Keratinocyte (primary cell): ENCODE results near the gene POPDC2. TPM values are rescaled to one million over a fixed set of nuclear protein-coding genes. Genes with fewer than 3 reads are reported as not detected.

Experiments used
- DNase-seq: peaks from one replicate; pipeline ENCODE4 v3.0.0-alpha.2; 2011; ENCODE audit warnings: low read depth, missing footprints, low spot score
- FAIRE-seq: peaks from 2 replicates; lab custom pipeline; 2011; peaks lifted over from hg19 to GRCh38; lab: Jason Lieb, UNC
- H2AFZ ChIP-seq: 2 replicates; pipeline ENCODE4 v1.6.0; 2012; ENCODE audit warnings: low read length, control low read depth, inconsistent platforms; ENCODE audit not compliant: control insufficient read depth
- H3K27ac ChIP-seq: 2 replicates; pipeline ENCODE4 v1.5.1; 2011; ENCODE audit warnings: low read length; ENCODE audit not compliant: control insufficient read depth, insufficient read depth
- H3K27me3 ChIP-seq: 3 replicates; pipeline ENCODE4 v1.6.0; 2011; ENCODE audit warnings: low read length; ENCODE audit not compliant: control insufficient read depth, insufficient read depth; ENCODE audit errors: extremely low read depth
- H3K36me3 ChIP-seq, 2 experiments: 2 replicates in 1 of 2; 3 replicates in 1 of 2; pipeline ENCODE4 v1.5.1; 2011; ENCODE audit warnings: low read length in 2 of 2, mild to moderate bottlenecking in 1 of 2; ENCODE audit not compliant: control insufficient read depth in 2 of 2, insufficient read depth in 2 of 2; ENCODE audit errors: extremely low read depth in 1 of 2
- H3K4me1 ChIP-seq: 3 replicates; pipeline ENCODE4 v1.5.1; 2011; ENCODE audit warnings: low read length; ENCODE audit not compliant: control insufficient read depth, insufficient read depth; ENCODE audit errors: extremely low read depth
- H3K4me2 ChIP-seq: 3 replicates; pipeline ENCODE4 v1.6.0; 2011; ENCODE audit warnings: low read depth, low read length; ENCODE audit not compliant: control insufficient read depth, insufficient read depth; ENCODE audit errors: extremely low read depth
- H3K4me3 ChIP-seq, 3 experiments: fragments of 200-600 bp in 1 of 3; sonication (generic) in 1 of 3; 2 replicates in 2 of 3; 3 replicates in 1 of 3; pipeline ENCODE4 v1.5.1; 2011 to 2016; ENCODE audit warnings: low read length in 3 of 3, mild to moderate bottlenecking in 3 of 3, control low read depth in 2 of 3, inconsistent platforms in 1 of 3, low read depth in 1 of 3, mixed read lengths in 1 of 3, mixed run types in 1 of 3, moderate library complexity in 1 of 3; ENCODE audit not compliant: control insufficient read depth in 2 of 3, insufficient read depth in 2 of 3; ENCODE audit errors: extremely low read depth in 1 of 3
- H3K79me2 ChIP-seq: 2 replicates; pipeline ENCODE4 v1.6.0; 2012; ENCODE audit warnings: low read length; ENCODE audit not compliant: control insufficient read depth, insufficient read depth
- H3K9ac ChIP-seq: 3 replicates; pipeline ENCODE4 v1.6.0; 2011; ENCODE audit warnings: low read length; ENCODE audit not compliant: control insufficient read depth, insufficient read depth; ENCODE audit errors: extremely low read depth
- H3K9me1 ChIP-seq: 3 replicates; pipeline ENCODE4 v1.6.0; 2011; ENCODE audit warnings: low read length; ENCODE audit not compliant: control insufficient read depth, insufficient read depth; ENCODE audit errors: extremely low read depth
- H3K9me3 ChIP-seq: 2 replicates; pipeline ENCODE4 v1.5.1; 2012; ENCODE audit warnings: low read depth, low read length; ENCODE audit not compliant: control insufficient read depth
- H4K20me1 ChIP-seq: 3 replicates; pipeline ENCODE4 v1.6.0; 2011; ENCODE audit warnings: low read length; ENCODE audit not compliant: control insufficient read depth, insufficient read depth; ENCODE audit errors: extremely low read depth
- EZH2 ChIP-seq: IDR thresholded peaks from one replicate; pipeline ENCODE4 v1.6.1; 2012; ENCODE audit warnings: inconsistent platforms, mild to moderate bottlenecking, low read length, moderate library complexity
- dilution Hi-C: fragments of 300-500 bp; cut with MboI; formaldehyde crosslinking; loops from one replicate; pipeline ENCODE4 v1.7.0; 2020; ENCODE audit warnings: low sequenced_read_pairs; ENCODE audit not compliant: extremely low pct_ligation_motif_present
- polyA plus RNA-seq, 5 experiments: library from polyadenylated mRNA; depleted of rRNA in 3 of 5; stranded (reverse) in 3 of 5; stranded (forward) in 1 of 5; unstranded in 1 of 5; fragments of >200 nt; gene quantifications; 1 replicate in 1 of 5; 2 replicates in 3 of 5; 3 replicates in 1 of 5; pipeline versions ENCODE4 v1.2.1 to v1.2.3, GENCODE V29; 2011 to 2012; ENCODE audit warnings: missing spikeins in 2 of 5, low read depth in 1 of 5, low replicate concordance in 1 of 5
- TF ChIP-seq, protein P1 (sequence below), 3 experiments: IDR thresholded peaks in 1 of 3; conservative IDR thresholded peaks in 1 of 3; optimal IDR thresholded peaks in 1 of 3; 2 replicates in 2 of 3; 3 replicates in 1 of 3; pipeline versions ENCODE3 to v1.5.1; 2011; ENCODE audit warnings: low read length in 3 of 3, mild to moderate bottlenecking in 3 of 3, moderate library complexity in 2 of 3, control low read depth in 1 of 3, inconsistent platforms in 1 of 3; ENCODE audit not compliant: insufficient read depth in 2 of 3; ENCODE audit errors: extremely low read depth in 1 of 3

POPDC2 gene
- polyA plus RNA-seq, 1 donor (not counting 4 experiments of a cell fraction or from before 2014, with no cell fraction given) = 0.87 TPM

DNA sequence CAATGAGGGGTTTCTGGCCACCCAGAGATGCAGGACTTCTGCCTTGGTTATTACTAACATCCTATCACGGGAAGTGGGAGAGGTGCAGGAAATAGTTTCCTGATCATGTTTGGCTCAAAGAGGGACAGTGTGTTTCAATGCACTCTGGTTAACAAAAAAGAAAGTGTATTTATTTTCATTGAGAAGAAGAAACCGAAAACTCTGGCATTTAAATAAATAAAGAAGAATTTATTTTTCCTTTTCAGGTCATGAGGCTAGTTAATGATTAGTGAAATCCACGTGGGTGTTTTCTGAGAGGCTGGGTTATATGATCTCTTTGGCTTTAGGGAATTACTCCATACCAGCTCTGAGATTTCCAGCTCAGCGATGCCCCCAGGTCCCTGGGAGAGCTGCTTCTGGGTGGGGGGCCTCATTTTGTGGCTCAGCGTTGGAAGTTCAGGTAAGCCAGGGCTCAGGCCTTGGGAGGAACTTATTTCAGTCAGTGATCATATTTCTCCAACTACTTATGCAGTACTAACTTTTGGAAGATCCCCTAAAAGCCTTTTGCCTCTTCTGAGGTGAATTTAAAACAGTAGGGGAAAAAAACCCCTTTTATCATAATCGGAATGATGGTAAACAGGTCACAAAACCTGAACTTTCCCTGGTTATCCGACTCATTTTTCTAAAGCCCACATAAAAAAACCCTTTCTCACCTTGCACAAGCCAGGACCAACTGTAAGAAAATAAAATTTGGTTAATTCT, 62.7 kb downstream of the POPDC2 start, which contains the start of gene PLA1A:
PLA1A (plus strand) TSS at position 338 of the 741 bp plus-strand sequence; CDS start at position 367, 29 bp downstream.
- FAIRE-seq (no peak), DNase-seq (no peak)
- no peak within 1 kb of the TSS for H3K27ac ChIP-seq

DNA sequence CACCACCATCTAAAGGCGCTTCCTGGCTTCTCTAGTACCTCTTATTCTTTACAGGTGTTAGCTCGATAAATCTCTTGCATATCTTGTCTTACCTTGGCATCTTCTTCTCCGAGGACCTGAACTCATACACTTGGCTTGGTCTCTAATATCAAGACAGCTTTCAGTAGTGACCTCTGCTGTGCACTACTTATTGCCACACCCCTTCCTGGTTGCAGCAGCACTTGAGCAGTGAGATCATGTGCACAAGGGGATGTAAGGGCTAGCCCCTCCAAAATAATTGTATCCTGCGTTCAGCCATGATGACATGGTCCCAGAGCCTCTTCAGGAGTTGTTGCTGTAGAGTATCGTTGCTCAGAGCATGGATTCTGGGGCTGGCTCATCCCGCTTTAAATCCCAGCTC, 64.0 kb downstream of the POPDC2 start:
- TF ChIP-seq, protein P1, sequence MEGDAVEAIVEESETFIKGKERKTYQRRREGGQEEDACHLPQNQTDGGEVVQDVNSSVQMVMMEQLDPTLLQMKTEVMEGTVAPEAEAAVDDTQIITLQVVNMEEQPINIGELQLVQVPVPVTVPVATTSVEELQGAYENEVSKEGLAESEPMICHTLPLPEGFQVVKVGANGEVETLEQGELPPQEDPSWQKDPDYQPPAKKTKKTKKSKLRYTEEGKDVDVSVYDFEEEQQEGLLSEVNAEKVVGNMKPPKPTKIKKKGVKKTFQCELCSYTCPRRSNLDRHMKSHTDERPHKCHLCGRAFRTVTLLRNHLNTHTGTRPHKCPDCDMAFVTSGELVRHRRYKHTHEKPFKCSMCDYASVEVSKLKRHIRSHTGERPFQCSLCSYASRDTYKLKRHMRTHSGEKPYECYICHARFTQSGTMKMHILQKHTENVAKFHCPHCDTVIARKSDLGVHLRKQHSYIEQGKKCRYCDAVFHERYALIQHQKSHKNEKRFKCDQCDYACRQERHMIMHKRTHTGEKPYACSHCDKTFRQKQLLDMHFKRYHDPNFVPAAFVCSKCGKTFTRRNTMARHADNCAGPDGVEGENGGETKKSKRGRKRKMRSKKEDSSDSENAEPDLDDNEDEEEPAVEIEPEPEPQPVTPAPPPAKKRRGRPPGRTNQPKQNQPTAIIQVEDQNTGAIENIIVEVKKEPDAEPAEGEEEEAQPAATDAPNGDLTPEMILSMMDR (optimal IDR thresholded peaks at IDR 0.05 in 1 of 3, IDR thresholded peaks at IDR 0.05 in 1 of 3, conservative IDR thresholded peaks at IDR 0.05 in 1 of 3; ENCODE audit: extremely low read depth in 1 of 3, insufficient read depth in 2 of 3, low read length in 3 of 3) = no peak
- no peak for TF ChIP-seq EZH2
- DNase-seq (no peak), FAIRE-seq (no peak)
- Histone ChIP-seq H4K20me1 (no peaks in the 10 kb centered on the region), H3K79me2 (no peaks in the 10 kb centered on the region), H3K9me3 (no peaks in the 10 kb centered on the region), H3K4me2 (no peak overlapping the region), H3K9me1 (no peaks in the 10 kb centered on the region), H3K27me3 (peaks cover 12% of the 10 kb centered on the region), H3K4me1 (no peaks in the 10 kb centered on the region), H3K27ac (no peak overlapping the region), H2AFZ (no peak overlapping the region), H3K4me3 (no peak overlapping the region), H3K9ac (no peak overlapping the region), H3K36me3 (no peaks in the 10 kb centered on the region)
- dilution Hi-C loops = no loop called here

More for the DNA sequence above, 62.7 kb downstream of the POPDC2 start, which contains the start of gene PLA1A:
- Histone ChIP-seq H3K36me3 (no peaks in the 10 kb centered on the region), H3K9me1 (no peaks in the 10 kb centered on the region), H2AFZ (no peak within 1 kb of the TSS), H3K9ac (no peak within 1 kb of the TSS), H3K4me2 (no peak within 1 kb of the TSS), H3K9me3 (no peaks in the 10 kb centered on the region), H3K27me3 (peaks cover 6% of the 10 kb centered on the region), H3K4me3 (no peak within 1 kb of the TSS), H3K4me1 (no peaks in the 10 kb centered on the region), H4K20me1 (no peaks in the 10 kb centered on the region), H3K79me2 (no peaks in the 10 kb centered on the region)
- TF ChIP-seq, protein P1 (optimal IDR thresholded peaks at IDR 0.05 in 1 of 3, IDR thresholded peaks at IDR 0.05 in 1 of 3, conservative IDR thresholded peaks at IDR 0.05 in 1 of 3; ENCODE audit: extremely low read depth in 1 of 3, insufficient read depth in 2 of 3, low read length in 3 of 3) = no peak
- TF ChIP-seq EZH2 = no peak
- dilution Hi-C loops = no loop called here
